Mesothelial cell of epicardium (in vitro differentiated cells): ENCODE data around the gene CD58. TPM values are rescaled to one million over a fixed set of nuclear protein-coding genes. Genes with fewer than 3 reads are reported as not detected.
"Not testable (repeated sequence)": the region's sequence is repeated elsewhere in the genome, so short reads cannot be mapped to it uniquely, and the experiment has no call there.

Experiments
- DNase-seq, 2 experiments: peaks; one replicate each; pipeline ENCODE4 v3.0.0; 2021; ENCODE audit warnings: low spot score in 2 of 2; ENCODE audit not compliant: unreplicated experiment in 2 of 2
- H3K27ac Mint-ChIP-seq: 2 replicates; pipeline ENCODE4 v1.8.0; 2021; ENCODE audit warnings: mixed read lengths
- H3K27me3 Mint-ChIP-seq: 2 replicates; pipeline ENCODE4 v1.8.0; 2021; ENCODE audit warnings: low read depth, mixed read lengths
- H3K36me3 Mint-ChIP-seq: 2 replicates; pipeline ENCODE4 v1.8.0; 2021; ENCODE audit warnings: mixed read lengths
- H3K4me1 Mint-ChIP-seq: 2 replicates; pipeline ENCODE4 v1.8.0; 2021; ENCODE audit warnings: mixed read lengths
- H3K4me3 Mint-ChIP-seq: 2 replicates; pipeline ENCODE4 v1.8.0; 2021; ENCODE audit warnings: mild to moderate bottlenecking, moderate library complexity, mixed read lengths
- H3K9me3 Mint-ChIP-seq: 2 replicates; pipeline ENCODE4 v1.8.0; 2021; ENCODE audit warnings: mixed read lengths
- CTCF ChIP-seq: fragments of 200-600 bp; sonication (generic); IDR thresholded peaks from one replicate; pipeline ENCODE4 v1.5.0; 2021; ENCODE audit warnings: antibody characterized with exemption; ENCODE audit not compliant: unreplicated experiment
- total RNA-seq: library from RNA; stranded (reverse); gene quantifications from 3 replicates; pipeline ENCODE4 v1.2.1, GENCODE V29; 2021

The CD58 gene
- total RNA-seq, 1 donor from 2014 or later = 6.6 TPM

- Mint-ChIP-seq H3K27ac (peak overlapping the region; percentile 78), H3K4me1 (peaks cover 23% of the 10 kb centered on the region)
- not testable (repeated sequence) for H3K36me3 Mint-ChIP-seq, DNase-seq, H3K4me3 Mint-ChIP-seq, H3K9me3 Mint-ChIP-seq, H3K27me3 Mint-ChIP-seq
Observed at GRCh38 chr1:116591951-116592605, 21.3 kb upstream of the CD58 start.

- not testable (repeated sequence) for H3K27me3 Mint-ChIP-seq, H3K27ac Mint-ChIP-seq, H3K4me3 Mint-ChIP-seq, H3K9me3 Mint-ChIP-seq, DNase-seq
- H3K36me3 Mint-ChIP-seq = peaks cover 10% of the 10 kb centered on the region
- H3K4me1 Mint-ChIP-seq = peaks cover 23% of the 10 kb centered on the region
Observed at GRCh38 chr1:116591006-116591950, 20.5 kb upstream of the CD58 start.

- DNase-seq, H3K27ac Mint-ChIP-seq, H3K9me3 Mint-ChIP-seq, H3K27me3 Mint-ChIP-seq, H3K4me3 Mint-ChIP-seq: not testable (repeated sequence)
- H3K36me3 Mint-ChIP-seq = peaks cover 10% of the 10 kb centered on the region
- H3K4me1 Mint-ChIP-seq = peaks cover 23% of the 10 kb centered on the region
Observed at GRCh38 chr1:116590359-116591005, 19.7 kb upstream of the CD58 start.

GRCh38 chr1:116589101-116589735 is 18.4 kb upstream of the CD58 start:
- H3K4me3 Mint-ChIP-seq, DNase-seq, H3K27me3 Mint-ChIP-seq, H3K9me3 Mint-ChIP-seq: not testable (repeated sequence)
- H3K4me1 Mint-ChIP-seq = peaks cover 23% of the 10 kb centered on the region
- H3K27ac Mint-ChIP-seq = peak overlapping the region; percentile 49
- H3K36me3 Mint-ChIP-seq = peaks cover 13% of the 10 kb centered on the region

- Mint-ChIP-seq H3K4me3 (no peak overlapping the region), H3K9me3 (no peaks in the 10 kb centered on the region), H3K27ac (no peak overlapping the region)
Observed at GRCh38 chr1:116587501-116588227, 16.8 kb upstream of the CD58 start.

GRCh38 chr1:116586741-116587143 is 15.9 kb upstream of the CD58 start:
- Mint-ChIP-seq H3K36me3 (peaks cover 18% of the 10 kb centered on the region), H3K9me3 (no peaks in the 10 kb centered on the region), H3K27ac (no peak overlapping the region)

More at GRCh38 chr1:116587501-116588227, 16.8 kb upstream of the CD58 start:
- Mint-ChIP-seq H3K36me3 (peaks cover 16% of the 10 kb centered on the region), H3K27me3 (no peaks in the 10 kb centered on the region), H3K4me1 (peaks cover 22% of the 10 kb centered on the region)
- TF ChIP-seq CTCF = no peak
- DNase-seq = no peak

More at GRCh38 chr1:116586741-116587143, 15.9 kb upstream of the CD58 start:
- no peak overlapping the region for H3K4me3 Mint-ChIP-seq
- peaks cover 15% of the 10 kb centered on the region for H3K4me1 Mint-ChIP-seq
- no peaks in the 10 kb centered on the region for H3K27me3 Mint-ChIP-seq
- no peak for DNase-seq
- no peak for TF ChIP-seq CTCF
